Measurements from ENCODE around the gene CLEC2A.
A peak's percentile ranks its signal among the peaks of the same experiment; 100 is the strongest.
"Not testable (repeated sequence)": the region's sequence is repeated elsewhere in the genome, so short reads cannot be mapped to it uniquely, and the experiment has no call there.

CLEC2A gene, protein sequence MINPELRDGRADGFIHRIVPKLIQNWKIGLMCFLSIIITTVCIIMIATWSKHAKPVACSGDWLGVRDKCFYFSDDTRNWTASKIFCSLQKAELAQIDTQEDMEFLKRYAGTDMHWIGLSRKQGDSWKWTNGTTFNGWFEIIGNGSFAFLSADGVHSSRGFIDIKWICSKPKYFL
- 0 reads per million in 2 donors for total RNA-seq

DNA sequence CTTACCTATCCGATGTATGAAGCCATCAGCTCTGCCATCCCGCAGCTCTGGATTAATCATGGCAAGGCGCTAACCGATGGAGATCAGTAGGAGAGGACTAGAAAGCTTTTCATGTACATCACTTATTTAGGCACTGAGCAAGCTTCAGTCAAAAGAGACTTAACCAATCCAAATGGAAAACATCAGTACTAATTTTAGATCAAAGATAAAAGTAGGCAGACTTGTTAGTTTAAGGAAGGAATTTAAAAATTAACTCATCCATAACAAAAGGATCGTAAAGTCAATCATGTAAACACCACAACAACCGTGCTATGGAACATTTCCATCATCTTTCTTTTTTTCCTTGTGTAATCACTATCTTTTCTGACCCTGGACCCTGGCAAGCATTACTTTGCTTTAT, at the start of gene CLEC2A:
CLEC2A (minus strand) TSS at position 101 of the 400 bp plus-strand sequence; CDS start at position 60, 41 bp downstream.
- no peak for DNase-seq

DNA sequence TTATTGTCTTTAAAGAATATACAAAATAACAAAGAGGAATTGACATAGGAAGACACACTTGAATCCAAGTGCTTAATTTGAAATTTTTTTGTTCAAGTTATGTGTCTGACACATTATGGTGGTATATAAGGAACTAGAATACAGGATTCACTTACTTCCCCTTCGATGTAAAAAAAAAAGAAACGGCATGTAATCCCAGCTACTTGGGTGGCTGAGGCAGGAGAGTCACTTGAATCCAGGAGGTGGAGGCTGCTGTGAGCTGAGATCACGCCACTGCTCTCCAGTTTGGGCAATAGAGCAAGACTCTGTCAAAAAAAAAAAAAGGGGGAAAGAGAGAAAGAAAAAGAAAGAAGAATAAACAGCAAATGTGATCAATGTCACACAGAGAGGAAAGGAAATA, 48.0 kb upstream of the CLEC2A start:
- no peak for DNase-seq

DNA sequence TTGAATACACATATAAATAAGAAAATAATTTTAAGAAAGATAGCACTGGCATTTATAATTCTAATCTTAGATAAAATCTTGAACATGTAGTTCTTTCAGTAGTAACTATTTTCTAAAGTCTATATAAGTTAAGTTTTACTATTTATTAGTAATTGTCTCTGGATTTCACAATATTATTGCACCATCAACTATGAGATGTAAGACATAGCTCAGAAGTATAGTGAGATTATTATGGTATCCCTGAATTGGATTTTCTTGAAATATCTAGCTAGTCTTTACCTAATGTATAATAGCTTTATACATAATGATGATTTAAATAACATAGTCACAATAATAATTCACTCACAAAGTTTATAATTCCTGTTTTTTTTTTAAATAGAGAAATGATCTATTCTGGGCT, 45.7 kb upstream of the CLEC2A start:
- DNase-seq, result no peak

DNA sequence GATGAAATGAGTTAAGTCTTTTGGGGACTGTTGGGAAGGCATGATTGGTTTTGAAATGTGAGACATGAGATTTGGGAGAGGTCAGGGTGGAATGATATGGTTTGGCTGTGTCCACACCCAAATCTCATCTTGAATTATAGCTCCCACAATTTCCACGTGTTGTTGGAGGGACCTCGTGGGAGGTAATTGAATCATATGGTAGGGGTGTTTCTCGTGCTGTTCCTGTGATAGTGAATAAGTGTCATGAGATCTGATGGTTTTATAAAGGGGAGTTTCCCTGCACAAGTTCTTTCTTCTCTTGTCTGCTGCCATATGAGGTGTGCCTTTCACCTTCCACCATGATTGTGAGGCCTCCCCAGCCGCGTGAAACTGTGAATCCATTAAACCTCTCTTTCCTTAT, 44.5 kb upstream of the CLEC2A start:
- not testable (repeated sequence) for DNase-seq

DNA sequence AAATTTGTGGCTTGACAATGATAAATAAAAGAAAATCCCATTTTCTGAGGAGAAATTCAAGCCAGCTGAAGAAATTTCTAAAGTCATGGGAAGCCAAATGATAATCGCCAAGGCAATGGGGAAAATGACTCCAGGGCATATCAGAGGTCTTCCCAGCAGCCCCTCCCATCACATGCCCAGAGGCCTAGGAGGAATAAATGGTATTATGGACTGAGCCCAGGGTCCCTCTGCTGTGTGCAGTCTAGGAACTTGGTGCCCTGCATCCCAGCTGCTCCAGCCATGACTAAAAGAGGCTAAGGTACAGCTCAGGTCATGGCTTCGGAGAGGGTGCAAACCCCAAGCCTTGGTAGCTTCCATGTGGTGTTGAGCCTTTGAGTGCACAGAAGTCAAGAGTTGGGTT, 43.4 kb upstream of the CLEC2A start:
- no peak for DNase-seq

DNA sequence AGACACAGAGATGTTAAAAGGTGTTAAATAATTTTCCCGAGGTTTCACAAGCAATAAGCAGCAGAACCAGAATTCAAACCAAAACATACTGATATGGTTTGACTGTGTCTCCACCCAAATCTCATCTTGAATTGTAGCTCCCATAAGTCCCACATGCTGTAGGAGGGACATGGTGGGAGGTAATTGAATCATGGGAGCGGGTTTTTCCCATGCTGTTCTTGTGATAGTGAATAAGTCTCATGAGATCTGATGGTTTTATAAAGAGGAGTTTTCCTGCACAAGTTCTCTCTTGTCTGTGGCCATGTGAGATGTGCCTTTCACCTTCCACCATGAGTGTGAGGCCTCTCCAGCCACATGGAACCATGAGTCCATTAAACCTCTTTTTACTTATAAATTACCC, 42.6 kb upstream of the CLEC2A start:
- DNase-seq, result not testable (repeated sequence)

DNA sequence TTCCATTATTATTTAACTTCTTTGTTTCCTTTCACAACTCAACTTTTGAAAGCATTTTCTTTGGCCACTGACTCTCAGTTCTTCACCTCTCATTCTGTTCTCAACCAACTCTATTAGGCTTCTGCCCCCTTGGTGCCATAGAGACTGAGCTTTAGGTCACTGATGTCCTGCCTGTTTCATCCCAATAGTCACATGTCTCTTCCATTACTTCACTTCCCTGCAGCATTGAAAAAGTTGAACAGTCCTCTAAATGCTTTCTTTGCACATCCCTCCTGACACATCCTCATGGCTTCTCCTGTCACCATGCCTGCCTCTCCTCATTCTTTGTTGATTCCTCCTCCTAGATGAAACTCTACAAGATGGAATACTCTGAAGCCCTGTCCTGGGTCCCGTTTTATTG, 41.8 kb upstream of the CLEC2A start:
- no peak for DNase-seq

DNA sequence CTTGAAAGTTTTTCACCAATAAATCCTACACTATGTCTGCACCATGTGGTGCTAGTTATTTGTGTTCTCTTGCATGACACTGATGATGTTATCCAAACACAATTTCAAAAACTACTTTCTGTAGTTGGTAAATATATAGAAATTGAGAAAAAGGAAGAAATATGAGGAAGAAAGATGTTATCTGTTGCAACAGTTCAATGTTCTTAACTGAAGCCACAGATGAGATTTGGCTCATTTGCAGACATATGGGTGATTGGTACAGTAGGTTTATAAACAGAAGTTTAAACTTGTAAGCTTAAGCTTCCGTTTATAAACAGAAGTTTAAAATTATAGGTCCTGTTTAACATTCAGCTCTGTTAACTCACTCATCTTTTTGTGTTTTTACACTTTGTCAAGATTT, 39.0 kb upstream of the CLEC2A start, which contains the start of gene CLEC12A:
CLEC12A (plus strand) TSS at position 229 of the 400 bp plus-strand sequence. CDS start 188 bp downstream, outside the sequence.
- no peak for DNase-seq

DNA sequence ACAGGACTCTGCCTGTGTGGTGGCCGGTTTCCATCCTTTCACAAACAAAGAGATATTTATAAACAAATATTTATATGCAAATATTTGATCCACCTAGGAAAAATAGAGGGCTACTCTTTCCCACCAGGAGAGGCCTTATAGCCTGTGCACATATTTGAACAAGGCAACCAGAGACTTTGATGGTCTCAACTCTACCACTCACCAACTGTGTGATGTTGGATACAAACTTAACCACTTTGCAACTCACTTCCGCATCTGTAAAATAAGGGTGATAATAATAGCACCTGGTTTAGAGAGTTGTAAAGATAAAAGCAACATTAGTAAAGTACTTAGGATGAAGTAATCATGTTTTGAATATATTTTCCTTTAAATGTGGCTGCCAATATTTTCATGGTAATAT, 37.5 kb upstream of the CLEC2A start:
- DNase-seq, result no peak

DNA sequence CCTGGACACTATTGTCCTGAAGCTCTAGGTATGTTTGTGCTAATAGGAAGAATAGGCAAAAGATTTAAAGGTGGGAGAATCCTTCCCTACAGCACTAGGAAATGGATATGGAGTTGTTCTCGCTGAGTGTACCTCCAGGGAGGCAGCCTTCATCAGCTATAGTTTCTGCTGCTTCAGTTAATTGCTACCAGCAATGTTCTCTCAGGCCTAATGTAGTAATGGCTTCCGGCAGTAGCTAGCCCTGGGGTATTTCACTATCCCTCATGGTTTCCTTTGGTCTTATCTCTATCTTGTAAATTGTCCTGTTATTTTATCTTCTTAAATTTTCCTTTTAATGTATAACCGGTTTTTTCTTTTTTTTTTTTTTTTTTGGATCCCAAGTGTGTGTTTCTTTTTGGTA, 29.7 kb upstream of the CLEC2A start:
- DNase-seq, result no peak

DNA sequence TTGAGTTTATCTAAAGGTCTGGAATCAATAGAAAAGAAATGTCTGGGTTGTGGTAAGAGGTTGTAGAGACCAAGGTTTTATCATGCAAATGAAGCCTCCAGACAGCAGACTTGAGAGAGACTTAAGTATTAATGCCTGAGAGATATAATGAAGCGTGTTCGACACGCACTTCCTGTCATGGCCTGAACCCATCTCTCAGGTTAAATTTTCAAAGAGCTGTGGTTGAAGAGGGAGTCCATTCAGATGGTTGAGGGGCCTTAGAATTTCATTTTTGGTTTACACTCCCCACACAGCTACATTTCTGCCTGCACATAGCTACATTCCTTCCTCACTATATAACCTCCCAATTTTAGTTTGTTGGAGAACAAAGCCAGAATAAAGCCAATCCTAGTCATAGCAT, 28.9 kb upstream of the CLEC2A start:
- no peak for DNase-seq

DNA sequence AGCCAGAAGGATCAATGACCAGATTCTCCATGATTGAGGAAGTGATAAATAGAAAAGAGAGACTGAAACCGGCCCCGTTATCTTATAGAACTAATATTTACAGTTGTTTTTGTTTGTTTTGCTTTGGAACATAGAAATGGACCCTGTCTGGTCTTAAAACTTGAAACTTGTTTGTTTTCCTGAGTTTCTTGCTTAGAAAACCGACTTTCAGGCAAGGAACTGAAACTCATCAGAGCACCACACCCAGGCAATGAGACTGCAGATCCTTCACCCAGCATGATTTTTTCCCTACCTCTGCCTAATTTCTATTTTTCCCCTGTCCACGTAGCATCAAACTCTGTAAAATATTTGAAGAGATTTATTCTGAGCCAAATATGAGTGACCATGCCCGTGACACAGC, 28.4 kb upstream of the CLEC2A start:
- no peak for DNase-seq

DNA sequence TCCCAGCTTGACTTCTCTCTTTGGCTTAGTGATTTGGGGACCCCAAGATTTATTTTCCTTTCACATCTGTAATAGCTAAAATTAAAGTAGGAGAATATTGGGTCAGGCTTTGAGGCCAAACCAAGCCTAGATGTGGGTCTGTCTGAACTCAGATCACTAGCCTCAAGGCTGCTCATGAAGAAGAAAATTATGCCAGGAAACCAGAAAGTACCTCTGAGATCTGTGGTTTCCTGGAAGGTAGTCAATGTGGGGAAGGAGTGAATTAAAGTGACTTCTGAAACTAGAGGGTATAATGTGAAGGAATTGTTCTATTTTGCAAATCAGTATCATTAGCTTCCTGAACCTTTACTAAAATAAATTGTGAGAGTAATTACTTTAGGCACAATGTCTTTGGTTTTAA, 25.7 kb upstream of the CLEC2A start:
- peak in 2 of 5 experiments; percentile 35 to 50 for DNase-seq

DNA sequence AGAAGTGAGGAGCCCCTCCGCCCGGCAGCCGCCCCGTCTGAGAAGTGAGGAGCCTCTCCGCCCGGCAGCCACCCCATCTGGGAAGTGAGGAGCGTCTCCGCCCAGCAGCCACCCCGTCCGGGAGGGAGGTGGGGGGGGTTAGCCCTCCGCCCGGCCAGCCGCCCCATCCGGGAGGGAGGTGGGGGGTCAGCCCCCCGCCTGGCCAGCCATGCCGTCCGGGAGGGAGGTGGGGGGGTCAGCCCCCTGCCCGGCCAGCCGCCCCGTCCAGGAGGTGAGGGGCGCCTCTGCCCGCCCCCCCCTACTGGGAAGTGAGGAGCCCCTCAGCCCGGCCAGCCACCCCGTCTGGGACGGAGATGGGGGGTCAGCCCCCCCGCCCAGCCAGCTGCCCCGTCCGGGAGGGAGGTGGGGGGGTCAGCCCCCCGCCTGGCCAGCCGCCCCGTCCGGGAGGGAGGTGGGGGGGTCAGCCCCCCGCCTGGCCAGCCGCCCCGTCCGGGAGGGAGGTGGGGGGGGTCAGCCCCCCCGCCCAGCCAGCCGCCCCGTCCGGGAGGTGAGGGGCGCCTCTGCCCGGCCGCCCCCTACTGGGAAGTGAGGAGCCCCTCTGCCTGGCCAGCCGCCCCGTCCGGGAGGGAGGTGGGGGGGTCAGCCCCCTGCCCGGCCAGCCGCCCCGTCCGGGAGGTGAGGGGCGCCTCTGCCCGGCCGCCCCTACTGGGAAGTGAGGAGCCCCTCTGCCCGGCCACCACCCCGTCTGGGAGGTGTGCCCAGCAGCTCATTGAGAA, 21.0 kb upstream of the CLEC2A start:
- not testable (repeated sequence) for DNase-seq

DNA sequence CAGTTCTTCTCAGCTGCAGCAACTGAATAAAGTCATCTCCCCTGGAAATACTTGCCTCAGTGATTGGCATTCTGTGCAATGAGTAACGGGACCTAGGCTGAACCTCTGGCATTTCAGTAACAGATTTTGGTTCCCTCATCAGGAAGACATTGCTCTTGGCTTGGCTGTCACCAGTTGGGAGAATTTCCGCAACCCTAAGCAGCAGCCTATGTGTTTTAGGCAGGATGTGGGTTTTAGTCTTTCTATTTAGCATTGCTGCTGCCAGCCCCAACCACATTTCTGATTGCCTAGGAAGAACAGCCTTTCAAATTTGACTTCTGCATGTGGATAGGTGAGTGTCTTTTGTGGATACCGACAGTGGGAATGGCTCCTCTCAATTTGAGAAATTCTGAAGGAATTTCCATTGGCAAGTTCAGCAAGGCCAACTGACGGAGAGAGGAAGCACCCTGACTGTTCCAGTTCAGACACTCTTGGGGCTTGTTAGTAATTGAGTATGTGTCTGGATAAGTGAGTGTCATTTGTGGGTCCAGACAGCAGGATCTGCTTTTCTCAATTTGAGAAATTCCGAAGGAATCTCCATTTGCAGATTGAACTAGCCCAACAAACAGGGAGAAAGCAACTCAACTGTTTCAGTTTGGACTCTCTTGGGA, 19.0 kb upstream of the CLEC2A start:
- DNase-seq, result peak in 2 of 5 experiments; percentile 42 to 88

DNA sequence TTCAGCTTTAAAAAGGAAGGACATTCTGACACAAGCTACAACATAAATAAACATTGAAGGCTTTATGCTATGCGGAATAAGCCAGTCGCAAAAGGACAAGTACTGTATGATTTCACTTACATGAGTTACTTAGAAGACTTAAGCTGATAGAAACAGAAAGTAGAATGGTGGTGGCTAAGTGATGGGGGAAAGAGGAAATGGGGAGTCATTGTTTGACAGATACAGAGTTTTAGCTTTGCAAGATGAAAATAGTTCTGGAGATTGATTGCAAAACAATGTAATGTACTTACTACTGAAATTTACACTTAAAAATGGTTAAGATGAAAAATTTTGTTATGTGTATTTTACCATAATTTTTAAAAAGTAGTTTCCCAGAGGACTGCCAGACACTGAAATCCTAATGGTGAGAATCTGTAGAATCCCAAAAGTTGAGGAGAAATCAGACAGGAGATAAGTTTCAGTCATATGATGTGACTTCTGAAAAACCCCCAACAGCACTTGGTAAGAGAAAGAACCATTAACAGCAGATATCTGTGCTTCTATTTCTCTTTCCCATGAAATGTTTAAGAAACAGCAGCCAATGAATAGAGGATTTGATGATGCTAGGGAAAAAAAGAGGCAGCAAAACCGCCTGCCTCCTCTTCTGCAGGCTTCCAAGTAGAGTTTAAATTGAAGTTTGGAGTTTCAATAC, 16.6 kb upstream of the CLEC2A start:
- peak in 1 of 5 experiments; percentile 90 for DNase-seq

DNA sequence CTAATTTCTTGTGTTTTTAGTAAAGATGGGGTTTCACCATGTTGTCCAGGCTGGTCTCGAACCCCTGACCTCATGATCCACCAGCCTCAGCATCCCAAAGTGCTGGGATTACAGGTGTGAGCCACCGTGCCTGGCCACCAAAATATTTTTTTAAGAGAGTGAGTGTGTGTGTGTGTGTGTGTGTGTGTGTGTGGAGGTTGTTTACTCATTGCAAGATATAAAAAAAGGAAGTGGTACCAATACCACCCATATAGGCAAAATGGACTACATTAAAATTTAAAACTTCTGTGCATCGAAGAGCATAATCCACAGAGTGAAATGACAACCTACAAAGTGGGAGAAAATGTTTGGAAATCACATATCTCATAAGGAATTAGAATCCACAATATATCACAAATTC, 15.5 kb upstream of the CLEC2A start:
- peak in 1 of 5 experiments; percentile 54 for DNase-seq

DNA sequence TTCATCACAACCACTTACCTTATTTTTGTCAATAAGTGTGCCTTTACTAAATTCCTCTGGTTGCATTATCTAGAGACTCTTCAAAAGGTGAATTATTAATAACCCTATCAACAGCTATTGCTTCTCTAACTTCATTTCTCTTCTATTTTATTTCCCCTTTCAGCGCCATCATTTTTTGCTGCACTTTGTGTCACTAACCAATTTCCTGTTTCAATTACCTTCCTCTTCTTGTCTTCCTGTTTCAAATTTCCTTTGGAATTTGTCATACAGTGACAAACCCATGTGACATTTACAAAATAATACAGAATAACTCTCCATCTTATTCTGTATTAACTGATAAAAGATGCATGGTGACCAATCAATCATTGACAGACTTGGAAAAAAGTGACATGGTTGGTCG, 12.2 kb upstream of the CLEC2A start:
- DNase-seq, result no peak

DNA sequence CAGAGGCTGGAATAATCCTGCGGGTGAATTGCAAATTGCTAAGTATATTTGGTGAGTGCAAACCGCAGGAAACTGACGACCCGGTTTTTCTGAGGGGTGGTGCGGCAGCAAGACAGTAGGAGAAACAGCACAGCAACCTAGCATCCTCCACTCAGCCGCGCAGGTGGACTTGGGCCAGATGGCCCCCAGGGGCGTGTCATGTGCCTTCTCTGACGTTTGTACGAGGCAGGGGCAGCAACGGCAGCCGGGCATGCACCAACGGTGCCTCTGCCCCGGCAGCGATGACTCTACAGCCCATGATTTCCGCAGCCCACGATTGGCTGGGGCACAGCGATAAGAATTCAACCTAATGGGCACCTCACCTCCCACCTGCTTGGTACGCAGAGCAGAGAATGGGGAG, 11.1 kb upstream of the CLEC2A start:
- DNase-seq, result peak in 2 of 5 experiments; percentile 17 to 39

DNA sequence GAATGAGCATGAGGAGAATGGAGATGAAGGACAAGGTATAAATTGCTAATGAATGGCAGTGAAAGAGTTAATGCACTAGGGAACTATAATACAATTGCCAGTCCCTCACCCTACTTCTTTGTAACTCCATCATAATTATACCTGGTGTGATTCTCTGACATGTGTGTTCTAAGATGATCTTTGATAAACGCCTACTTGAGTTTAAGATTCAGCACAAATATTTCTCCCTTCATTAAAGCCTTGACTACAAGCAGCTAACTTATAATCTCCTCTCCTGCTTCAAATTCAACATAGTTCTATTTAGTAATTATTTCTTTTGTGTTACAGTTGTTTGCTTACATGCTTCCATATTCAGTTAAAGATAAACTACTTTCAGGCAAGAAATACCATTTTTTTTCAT, 9.7 kb upstream of the CLEC2A start:
- no peak for DNase-seq

DNA sequence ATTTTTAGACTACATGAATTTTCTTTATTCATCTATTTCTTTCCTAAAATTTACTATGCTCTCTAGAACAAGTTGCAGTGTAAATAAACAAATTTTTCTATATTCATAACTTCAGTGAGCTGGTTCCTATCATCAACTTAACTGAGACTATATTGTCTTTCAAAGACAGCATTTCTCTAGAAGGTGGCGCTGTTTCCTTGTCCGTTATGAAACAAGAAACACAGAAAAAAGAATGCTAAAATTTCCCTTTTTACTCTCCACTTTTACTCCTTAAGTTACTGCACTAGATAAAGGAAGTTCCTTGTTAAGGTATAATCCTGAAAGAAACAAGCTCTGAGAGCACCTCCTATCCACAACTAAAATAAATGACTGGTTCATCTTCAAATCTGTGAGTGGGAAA, 8.2 kb upstream of the CLEC2A start:
- peak in 1 of 5 experiments; percentile 49 for DNase-seq

DNA sequence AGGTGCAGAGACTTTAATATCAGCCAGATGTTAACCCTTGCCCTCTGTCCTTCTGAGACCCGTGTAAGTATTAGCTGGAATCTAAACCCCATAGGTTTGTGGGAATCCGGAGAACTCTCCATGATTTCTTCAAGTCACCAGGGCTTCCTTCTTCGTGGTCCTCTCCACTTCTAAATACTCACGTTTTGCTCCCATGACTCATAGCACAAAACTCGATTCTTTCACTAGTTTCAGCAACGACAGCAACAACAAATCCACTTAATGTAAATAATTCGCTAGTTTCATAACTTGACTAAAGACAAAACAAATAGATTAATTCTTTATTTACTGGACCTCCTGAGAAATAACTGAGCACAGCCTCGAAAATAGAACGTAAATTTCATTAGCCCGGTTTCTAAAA, 4.4 kb upstream of the CLEC2A start:
- no peak for DNase-seq

DNA sequence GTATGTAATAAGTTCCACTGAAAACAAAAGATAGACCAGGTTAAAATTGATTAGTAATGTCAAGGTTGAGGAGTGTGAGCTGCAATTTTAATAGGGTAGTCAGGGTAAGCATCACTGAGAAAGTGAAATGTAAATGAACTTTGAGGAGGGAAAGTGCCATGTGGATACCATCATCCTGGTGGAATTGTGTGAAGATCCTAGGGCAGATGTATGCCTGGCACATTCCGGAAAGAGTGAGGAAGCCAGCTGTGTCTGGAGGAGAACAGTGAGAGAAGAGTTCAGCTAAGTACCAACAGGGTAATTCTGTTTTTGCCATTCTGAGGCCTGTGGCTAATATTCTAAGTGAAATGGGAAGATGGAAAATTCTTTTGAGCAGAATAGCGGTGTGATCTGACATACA, 2.9 kb upstream of the CLEC2A start:
- DNase-seq, result no peak

Measured in T-helper 2 cell (primary cell).